HG03045 (cell line): Measurements from ENCODE around the gene RNASEH2B.

Source experiments
- ATAC-seq: cut with Tn5 transposase; IDR thresholded peaks from one replicate; pipeline ENCODE4 v1.9.1; 2021; ENCODE audit warnings: mild to moderate bottlenecking, moderate library complexity; ENCODE audit not compliant: unreplicated experiment

Gene RNASEH2B

DNA sequence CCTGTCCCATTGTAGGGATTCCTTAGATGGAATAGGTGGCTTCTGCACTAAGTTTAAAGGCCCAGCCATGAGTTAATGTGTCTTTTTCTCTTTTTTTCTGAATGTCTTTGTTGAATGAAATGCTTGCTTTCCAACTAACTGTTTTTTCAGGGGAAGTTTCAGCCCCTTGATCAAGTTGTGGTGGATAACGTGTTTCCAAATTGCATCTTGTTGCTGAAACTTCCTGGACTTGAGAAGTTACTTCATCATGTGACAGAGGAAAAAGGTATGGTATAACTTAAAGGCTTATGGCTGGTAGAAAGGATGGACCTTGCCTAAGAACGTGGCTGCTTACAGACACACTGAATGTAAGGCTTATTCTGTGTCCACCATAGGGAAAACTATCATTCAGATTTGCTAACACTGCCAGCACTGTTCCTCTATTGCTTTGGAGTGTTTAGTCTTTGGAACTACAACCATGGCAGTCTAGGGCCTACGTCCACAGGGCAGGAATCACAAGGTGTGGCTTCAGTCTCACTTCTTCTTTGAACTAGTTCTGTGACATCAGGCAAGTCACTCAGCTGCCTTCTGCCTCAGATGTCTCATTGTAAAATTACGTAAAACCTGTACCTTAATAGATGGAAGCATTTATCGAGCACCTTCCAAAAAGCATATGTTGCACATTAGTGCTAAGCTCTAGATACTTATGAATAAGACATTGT is 25.3 kb downstream of the RNASEH2B start:
- ATAC-seq, result no peak

DNA sequence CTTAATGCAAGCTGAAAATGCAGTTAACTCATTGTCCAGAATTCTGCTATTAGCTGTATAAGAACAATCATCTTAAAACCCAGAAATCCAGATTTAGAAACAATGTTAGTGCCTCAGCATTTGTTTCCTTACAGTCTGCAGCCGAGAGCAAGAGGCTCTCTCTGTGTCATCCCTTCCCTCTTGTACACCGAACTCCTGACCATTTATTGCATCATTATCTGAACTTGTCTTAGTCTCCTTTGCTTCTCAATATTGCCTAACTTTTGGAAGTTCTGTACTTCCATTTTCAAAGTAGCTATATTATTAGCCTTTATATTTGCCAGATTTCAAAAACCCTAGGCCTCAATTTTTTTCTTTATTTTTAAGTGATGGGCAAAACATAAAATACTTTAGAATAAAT is 27.1 kb downstream of the RNASEH2B start:
- ATAC-seq, result no peak

DNA sequence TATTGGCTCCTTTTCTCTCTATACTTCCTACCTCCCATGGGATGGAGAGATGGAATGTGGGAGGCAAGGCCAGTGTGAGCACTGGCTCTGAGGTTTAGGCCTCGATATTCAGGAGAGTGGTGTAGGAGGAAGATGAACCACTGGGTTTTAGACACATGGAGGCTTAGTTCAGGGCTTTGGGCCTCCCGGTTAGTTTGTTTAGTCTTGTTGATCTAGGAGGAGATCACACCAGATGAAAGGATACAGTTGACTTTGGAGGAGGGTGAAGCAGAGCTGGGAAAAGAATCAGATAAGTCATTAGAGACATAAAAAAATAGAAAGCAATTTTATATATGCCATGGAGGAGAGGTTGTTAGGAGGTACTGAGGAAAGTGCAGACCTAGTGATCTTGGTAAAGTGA is 30.9 kb downstream of the RNASEH2B start:
- ATAC-seq, result no peak

- no peak for ATAC-seq
These were observed 31.6 kb downstream of the RNASEH2B start for GRCh38 chr13:50941146-50941545.

GRCh38 chr13:50942630-50943311 is 33.2 kb downstream of the RNASEH2B start:
- no peak for ATAC-seq

GRCh38 chr13:50945669-50946068 is 36.1 kb downstream of the RNASEH2B start:
- no peak for ATAC-seq

- ATAC-seq, result no peak
These were observed 39.0 kb downstream of the RNASEH2B start for GRCh38 chr13:50948601-50949000.

DNA sequence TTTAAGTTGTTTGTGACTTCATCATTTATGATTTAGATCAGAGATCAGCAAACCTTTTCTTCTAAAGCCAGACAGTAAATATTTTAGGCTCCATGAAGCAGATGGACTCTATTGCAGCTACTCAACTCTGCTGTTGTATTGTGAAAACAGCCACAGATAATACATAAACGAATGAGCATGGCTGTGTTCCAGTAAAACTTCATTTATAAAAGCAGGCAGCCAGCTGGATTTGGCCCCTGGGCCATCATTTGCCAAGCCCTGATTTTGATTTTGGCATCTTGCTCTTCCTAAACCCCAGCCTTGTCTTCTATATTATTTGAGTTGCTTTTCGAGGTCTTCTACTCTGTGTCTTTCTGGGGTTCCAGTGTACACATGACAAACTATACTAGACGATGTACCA is 41.3 kb downstream of the RNASEH2B start:
- ATAC-seq, result no peak

GRCh38 chr13:50951366-50951765 is 41.8 kb downstream of the RNASEH2B start:
- ATAC-seq, result no peak

DNA sequence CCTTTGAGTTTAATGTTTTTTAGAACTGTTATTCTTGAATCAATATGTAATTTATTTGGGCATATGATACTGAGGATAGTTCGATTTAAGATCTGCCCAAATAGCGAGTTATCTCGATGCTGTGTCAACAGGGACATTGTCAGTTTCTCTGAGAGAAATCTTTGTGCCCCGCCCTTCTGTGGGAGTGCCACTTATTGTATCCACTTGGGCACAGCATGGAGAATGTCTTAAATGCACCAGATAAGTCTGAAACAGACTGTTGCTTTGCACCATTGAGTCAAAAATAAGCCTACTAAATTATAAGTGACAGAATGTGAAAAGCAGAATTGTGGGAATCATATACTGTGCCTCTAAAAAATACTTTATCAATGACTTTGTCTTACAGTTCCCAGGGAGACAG is 45.6 kb downstream of the RNASEH2B start:
- ATAC-seq, result no peak

GRCh38 chr13:50955798-50956197 is 46.2 kb downstream of the RNASEH2B start:
- ATAC-seq, result no peak

GRCh38 chr13:50957620-50958019 is 48.0 kb downstream of the RNASEH2B start:
- no peak for ATAC-seq

- ATAC-seq, result no peak
These were observed 60.1 kb downstream of the RNASEH2B start for GRCh38 chr13:50969691-50970090.

DNA sequence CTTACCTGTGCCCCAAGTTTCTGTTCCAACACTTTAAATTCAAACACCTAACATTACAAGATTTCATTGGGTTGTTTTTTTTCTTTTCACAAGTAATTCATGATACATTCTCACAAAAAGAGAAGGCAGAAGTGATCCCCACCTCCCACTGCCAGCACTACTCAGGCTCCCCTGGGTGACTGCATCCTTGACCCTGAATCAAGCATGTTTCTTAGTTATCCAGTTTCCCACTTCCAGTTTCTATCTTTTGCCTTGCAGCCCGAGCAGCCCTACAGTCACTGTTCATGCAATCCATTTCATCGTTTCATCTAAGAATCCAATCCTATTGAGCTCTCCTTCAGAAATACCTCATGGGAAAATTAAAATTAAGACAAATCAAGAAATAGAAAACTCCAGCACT is 61.4 kb downstream of the RNASEH2B start:
- ATAC-seq, result no peak

DNA sequence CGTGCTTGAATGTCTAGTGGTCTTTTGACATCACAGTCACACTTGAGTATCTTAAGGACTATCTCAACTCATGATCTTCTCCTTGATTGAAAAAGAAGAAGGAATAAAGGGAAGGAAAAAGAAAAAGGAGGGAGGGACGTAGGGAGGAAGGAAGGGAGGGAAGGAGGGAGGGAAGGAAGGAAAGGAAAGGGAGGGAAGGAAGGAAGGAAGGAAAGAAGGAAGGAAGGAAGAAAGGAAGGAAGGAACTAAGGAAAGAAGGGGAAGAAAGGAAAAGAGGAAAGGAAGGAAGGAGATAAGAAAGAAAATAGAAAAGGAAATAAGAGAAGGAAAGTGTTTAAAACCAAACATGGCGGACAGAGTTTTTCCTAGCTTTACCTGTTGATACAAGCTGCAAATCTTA is 64.7 kb downstream of the RNASEH2B start:
- no peak for ATAC-seq

GRCh38 chr13:50979187-50979586 is 69.6 kb downstream of the RNASEH2B start:
- no peak for ATAC-seq

DNA sequence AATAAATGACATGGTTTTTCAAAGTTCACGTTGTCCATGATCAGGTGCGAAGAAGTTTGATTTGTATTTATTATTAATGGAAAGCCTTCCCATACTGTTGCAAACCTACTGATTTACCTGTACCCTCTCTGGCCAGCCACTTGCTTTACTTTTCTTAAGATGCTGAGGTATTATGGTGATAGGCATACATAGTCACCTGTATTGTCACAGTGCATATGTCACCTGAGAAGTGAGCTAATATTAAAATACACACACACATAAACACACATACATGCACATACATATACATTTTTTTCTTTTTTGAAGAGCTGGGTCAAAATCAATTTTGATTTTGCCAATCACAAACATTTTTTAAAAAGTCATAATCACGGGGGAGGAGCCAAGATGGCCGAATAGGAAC is 72.1 kb downstream of the RNASEH2B start:
- ATAC-seq, result no peak

DNA sequence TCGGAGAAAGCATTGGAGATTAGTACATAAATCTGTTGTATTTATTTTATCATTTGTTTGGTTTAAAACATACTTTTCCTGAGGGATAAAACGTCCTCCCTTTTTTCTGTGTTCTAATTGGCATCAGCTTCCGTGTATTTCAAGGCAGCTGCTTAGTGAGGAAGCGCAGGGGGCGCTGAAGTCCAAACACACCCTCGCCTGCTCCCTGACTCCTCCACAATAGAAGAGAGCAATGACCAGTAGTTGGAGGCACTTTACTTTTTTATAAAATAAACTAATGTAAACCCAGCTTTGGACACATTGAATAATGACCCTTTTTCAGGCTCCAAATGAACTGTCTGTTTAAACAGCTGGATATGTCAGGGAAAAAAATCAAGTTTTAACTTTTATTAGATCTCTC is 79.9 kb downstream of the RNASEH2B start:
- ATAC-seq, result no peak

DNA sequence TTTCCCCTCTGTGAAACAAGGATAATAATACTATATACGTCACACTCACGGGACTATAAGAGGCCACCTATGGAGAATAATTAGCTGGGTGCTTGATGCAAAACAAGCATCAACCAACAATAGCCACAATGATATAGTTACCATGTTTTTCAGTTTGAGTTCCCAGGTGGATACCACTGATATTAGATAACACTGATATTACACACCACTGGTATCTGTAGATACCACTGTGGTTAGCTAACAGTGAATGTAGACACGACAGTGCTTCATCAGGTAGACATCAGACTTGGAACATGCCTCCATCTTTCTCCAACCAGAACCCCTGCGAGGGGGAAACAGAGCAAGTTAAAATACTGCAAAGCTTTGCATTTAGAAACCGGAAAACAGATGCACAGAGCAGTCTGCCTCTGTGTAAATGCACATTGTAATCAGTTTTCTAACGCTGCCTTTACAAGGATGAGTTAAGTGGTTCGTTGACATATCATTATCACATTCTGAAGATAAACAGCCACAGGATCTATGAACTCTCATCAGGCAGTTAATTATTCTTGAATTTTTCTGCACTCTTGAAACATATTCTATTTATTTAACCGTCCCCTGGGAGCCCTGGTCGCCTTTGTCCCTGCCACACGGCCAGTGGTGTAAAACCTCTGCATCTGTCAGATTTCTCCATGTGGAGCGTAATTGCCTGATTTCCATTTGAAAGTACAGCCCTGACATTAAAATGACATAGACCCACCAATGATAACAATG is 80.7 kb downstream of the RNASEH2B start:
- ATAC-seq, result no peak

DNA sequence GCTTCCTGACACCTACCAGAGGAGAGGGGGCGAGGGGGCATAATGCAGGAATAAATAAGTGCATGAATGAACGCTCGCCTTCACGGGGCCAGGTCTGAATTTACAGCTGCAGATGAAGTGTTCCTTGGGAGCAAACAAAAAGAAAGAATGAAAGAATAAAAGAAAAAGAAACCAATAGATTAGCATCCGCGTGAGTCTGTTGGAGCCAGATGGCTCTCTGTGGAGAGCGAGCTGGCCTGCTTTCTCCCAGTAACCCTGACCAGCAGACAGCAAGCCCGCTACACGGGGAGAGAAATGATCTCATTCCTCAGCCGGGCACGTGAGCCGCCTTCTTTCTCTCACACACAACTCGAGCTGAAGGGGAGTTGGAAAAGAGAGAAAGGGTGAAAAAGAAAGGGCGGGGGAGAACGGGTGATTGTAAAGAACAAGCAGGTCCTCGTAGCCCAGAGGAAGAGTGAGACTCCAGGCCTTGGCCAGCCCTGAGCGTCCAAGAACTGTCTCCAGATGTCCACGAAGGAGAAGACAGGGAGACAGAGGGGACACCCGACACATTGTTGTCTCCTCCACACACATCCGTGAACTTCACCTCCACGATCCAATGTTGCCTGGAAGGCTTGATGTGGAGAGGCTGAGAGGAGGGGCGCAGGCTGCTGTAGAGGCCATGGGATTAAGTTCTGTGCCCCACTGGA is 81.4 kb downstream of the RNASEH2B start:
- ATAC-seq, result no peak
